HL-60/S4 (cell line): ENCODE measurements around the gene RINL.
"Not testable (repeated sequence)": the region's sequence is repeated elsewhere in the genome, so short reads cannot be mapped to it uniquely, and the experiment has no call there.

Experiments used
- in situ Hi-C: fragments of 300-500 bp; cut with MboI; formaldehyde crosslinking; loops from 2 replicates; pipeline ENCODE4 v1.14.3; 2022; ENCODE audit warnings: low sequenced_read_pairs

Gene RINL

GRCh38 chr19:38905620-38906019 lies 27.5 kb upstream of the RINL start:
- in situ Hi-C loops = no loop called here

DNA sequence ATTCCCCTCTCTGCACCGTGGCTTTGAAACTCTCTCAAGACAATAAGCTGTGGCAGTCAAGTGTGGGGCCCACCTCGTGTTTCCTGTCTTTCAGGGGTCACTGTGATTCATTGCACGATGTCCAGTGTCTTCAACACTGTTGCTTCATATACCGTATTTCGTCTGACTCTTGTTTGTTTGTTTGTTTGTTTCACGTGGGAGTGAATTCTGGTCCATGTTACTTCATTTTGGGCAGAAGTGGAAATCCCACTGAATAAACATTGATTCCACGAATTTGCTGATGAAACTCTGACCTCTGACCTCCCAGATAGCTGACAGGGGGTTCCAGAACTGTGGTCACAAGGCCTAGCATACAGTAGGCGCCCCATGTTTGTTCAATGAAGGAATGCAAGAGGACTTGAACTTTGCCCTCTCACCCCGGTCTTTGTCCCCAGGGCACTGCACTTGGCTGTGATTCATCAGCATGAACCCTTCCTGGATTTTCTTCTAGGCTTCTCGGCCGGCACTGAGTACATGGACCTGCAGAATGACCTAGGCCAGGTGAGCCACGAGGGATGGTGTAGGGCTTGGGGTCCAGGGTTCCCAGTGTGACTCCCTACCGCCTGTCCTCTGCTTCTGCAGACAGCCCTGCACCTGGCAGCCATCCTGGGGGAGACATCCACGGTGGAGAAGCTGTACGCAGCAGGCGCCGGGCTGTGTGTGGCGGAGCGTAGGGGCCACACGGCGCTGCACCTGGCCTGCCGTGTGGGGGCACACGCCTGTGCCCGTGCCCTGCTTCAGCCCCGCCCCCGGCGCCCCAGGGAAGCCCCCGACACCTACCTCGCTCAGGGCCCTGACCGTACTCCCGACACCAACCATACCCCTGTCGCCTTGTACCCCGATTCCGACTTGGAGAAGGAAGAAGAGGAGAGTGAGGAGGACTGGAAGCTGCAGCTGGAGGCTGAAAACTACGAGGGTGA lies 26.8 kb upstream of the RINL start:
- in situ Hi-C loops = no loop called here

DNA sequence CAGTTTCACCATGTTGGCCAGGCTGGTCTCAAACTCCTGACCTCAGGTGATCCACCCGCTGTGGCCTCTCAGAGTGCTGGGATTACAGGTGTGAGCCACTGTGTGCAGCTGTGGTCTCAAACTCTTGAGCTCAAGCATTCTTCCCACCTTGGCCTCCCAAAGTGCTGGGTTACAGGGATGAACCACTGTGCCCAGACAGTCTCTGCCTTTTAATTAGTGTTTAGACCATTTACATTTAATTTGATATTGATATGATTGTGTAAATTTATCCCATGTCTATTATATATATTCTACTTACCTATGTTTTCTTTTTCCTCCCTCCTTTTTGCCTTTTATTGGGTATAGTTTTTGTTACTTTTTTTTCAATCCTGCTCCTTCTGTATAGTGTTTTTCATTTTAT lies 23.6 kb upstream of the RINL start:
- in situ Hi-C loops = no loop called here

DNA sequence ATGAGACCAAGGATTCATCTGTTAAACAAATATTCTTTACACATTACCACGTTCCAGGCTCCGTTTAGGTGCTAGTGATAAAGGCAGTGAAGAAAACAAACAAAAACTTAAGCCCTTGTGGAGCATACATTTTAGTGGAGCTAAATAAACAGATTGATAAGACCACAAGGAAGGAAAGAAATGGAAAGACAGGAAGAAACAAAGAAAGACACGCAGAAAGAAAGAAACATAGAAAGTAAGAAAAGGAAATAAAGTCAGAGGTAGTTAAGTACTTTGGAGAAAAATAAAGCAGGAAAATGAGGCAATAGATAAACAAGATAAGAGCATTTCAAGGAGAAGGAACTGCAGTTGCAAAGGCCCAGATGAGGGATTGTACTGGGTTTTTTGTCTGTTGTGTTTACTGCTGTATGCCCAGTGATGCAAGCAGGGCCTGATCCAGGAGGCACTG lies 22.7 kb upstream of the RINL start:
- in situ Hi-C loops = no loop called here

GRCh38 chr19:38900202-38900629 lies 22.1 kb upstream of the RINL start:
- in situ Hi-C loops = no loop called here

- in situ Hi-C loops = no loop called here
Measured at GRCh38 chr19:38899447-38900201, 21.5 kb upstream of the RINL start, which contains the start of the genes NFKBIB and SIRT2. Gene NFKBIB (plus strand): TSS chr19:38899969. CDS start chr19:38900033, 64 bp downstream. Gene SIRT2 (minus strand): TSS chr19:38899618. CDS start chr19:38899521, 97 bp downstream.

DNA sequence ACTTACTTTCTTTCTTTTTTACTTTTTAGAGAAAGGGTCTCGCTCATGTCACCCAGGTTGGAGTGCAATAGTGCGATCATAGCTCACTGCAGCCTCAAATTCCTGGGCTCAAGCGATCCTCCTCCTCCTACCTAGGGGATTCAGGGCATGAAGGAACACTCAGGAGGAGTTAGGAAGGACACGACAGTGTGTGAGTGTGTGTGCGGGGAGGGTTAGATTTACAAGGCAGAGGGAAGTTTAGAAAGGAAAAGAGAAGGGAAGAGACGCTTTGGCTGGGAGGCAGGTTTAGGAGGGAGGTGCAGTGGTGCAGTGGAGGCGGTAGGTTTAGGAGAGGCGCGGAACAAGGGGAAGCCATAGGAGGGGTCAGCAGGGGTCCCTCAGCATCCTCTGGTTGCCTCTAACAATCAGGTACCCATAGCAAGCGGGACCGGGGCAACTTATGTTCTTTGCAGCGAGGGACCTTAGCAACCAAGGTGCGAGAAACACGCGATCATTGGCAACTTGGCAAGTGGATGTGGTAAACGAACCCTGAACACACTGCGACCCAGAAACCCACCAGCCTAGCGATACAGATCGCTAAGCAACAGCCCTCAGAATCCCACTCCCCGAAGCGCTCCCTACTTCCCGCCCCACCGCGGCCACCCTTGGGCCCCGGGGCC lies 20.8 kb upstream of the RINL start:
- in situ Hi-C loops = no loop called here

- in situ Hi-C loops = no loop called here
Measured at GRCh38 chr19:38894968-38895367, 16.9 kb upstream of the RINL start.

DNA sequence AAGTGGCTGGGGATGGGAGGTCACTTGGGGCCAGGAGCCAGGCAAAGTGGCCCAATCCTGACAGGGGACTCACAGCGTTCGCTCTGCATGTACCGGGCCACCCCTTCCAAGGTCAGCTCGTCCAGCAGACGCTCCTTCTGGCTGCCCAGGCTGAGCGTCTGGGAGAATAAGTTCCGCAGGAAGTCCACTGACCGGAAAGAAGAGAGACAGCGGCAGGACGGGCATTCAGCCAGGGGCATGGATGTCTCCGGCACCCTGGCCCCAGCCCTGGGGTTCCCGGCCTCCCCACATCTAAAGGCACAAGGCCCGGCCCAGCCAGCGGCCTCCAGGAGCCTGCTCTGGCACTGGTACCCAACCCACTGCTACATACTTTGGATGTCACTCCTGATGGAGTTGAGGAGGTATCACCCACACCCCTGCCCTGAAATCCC lies 15.3 kb upstream of the RINL start:
- in situ Hi-C loops = no loop called here

DNA sequence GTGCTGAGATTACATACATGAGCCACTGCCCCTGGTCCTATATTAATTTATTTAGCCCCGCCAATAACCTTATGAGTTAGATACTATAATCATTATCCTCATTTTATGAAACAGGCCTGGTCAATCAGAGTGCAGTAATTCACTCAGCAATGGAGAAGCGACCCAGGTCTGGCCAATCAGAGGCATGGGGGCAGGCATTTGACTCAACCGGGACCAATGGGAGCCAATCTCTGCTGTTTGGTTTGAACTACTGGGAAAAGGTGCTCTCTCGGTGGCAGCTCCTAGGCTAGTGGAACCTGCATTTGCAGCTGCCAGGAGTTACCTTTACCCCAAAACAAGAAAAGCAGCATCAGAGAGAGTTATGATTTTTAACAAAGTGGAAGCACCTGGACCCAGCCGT lies 14.8 kb upstream of the RINL start:
- in situ Hi-C loops = no loop called here

GRCh38 chr19:38891771-38892170 lies 13.7 kb upstream of the RINL start:
- in situ Hi-C loops = no loop called here

- in situ Hi-C loops = no loop called here
Measured at GRCh38 chr19:38890686-38891085, 12.6 kb upstream of the RINL start.

DNA sequence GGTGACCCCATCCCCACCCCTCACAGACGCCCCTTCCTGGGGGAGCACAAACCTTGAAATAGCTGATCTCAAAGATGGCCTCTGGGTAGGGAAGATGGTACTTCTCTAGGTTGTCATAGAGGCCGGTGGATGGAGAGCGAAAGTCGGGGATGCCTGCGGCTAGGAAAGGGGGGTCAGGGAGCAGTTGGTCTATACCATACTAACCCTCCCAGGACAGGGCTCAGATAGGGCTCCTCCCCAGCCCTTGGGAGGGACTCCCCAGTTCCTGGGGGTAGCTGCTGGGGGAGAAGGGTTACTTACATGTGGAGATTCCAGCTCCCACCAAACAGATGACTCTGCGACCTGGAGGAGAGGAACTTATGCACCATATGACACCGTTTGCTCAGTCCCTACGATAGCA lies 11.7 kb upstream of the RINL start:
- in situ Hi-C loops = no loop called here

DNA sequence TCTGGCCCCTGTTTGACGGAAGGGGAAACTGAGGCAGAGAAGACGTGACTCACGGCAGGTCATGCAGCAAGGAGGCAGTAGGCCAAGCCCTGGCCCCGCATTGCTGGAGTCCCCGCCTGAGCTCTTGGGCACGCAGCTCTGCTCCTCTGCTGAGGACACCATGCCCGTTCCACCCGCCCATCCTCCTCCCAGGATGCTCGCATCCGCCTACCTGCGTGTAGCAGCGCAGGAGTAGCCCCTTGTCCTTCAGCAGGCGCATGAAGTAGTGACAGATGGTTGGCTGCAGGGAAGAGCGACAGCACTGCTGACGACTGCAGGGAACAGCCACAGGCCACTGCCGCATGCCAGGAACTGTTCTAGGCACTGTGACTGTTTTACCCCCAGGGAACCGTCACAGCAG lies 10.8 kb upstream of the RINL start:
- in situ Hi-C loops = no loop called here

- in situ Hi-C loops = not testable (repeated sequence)
Measured at GRCh38 chr19:38884691-38885090, 6.6 kb upstream of the RINL start.

- in situ Hi-C loops = no loop called here
Measured at GRCh38 chr19:38883286-38883685, 5.2 kb upstream of the RINL start.

GRCh38 chr19:38880882-38881609 lies 3.0 kb upstream of the RINL start:
- in situ Hi-C loops = no loop called here

GRCh38 chr19:38880076-38880881 lies 2.2 kb upstream of the RINL start:
- in situ Hi-C loops = no loop called here

GRCh38 chr19:38879400-38879751 lies 1.3 kb upstream of the RINL start:
- in situ Hi-C loops = no loop called here
